ENCODE data around the gene YPEL5. TPM values are rescaled to one million over a fixed set of nuclear protein-coding genes. Genes with fewer than 3 reads are reported as not detected.

The YPEL5 gene
- total RNA-seq, 1 donor from 2014 or later, result 27.8 TPM

DNA sequence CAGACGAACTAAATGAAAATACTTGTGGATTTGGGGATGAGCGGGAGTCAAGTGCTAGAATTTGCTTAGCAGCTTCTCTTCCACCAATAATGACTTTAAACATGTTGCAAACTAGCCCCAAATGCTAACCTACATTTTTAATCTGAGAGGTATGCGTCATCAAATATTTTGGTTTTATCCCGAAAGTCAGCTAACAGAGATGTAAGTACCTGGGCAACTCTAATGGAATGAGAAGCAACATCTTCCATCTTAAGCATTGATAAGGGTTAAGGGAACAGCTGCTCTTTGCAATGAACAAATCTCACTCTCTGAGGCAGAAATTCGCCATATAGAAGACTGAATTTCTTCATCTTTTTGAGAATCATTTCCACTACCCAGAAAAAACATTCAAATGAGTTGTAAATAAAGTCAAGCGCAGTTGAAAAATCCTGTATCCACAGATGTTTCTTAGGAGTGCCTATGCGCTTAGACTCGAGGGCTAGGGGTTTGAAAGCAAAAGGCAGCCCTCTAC lies 926 bp upstream of the YPEL5 start:
- Mint-ChIP-seq H3K4me1 (ENCODE audit: low read depth) (peaks cover 33% of the 10 kb centered on the region), H3K27me3 (ENCODE audit: low read depth) (no peaks in the 10 kb centered on the region)

DNA sequence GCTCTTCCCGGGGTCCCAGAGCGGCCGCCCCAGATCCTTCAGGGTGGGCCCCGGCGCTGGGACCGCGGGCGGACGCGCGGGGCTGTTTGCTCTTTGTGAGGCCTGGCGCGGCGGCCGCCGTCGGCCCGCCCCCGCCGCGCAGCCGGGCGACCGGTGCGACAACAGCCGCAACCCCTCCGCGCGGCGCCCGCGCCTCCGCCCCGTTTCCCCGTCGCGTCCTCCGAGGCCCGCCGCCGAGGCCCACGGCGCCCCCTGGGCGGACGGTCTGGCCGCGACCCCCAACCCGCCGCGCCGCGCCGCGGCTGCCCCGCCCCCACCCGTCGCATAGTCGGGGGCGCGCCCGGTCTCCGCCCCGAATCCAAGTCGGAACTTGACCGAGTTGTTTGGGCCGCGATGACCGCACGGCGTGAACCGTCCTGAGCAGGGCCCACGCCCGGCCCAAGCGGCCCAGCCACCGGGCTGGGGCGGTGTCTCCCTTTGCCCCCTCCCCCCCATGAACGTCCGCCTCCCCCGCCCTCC lies 448 bp downstream of the YPEL5 start:
- Mint-ChIP-seq H3K27ac (peak overlapping the region; percentile 59), H3K27me3 (ENCODE audit: low read depth) (no peaks in the 10 kb centered on the region), H3K4me3 (ENCODE audit: low read depth) (peak overlapping the region; percentile 71), H3K36me3 (ENCODE audit: low read depth) (peaks cover 30% of the 10 kb centered on the region), H3K9me3 (no peaks in the 10 kb centered on the region), H3K4me1 (ENCODE audit: low read depth) (peaks cover 34% of the 10 kb centered on the region)
- intact Hi-C loops (cut with micrococcal nuclease), result loop anchor here (2.0 to 10.0 kb wide), 5 partner anchors 80 to 1175 kb away; no protein-coding TSS in a partner anchor
- DNase-seq (ENCODE audit: low spot score), result no peak

More for the DNA sequence above, 926 bp upstream of the YPEL5 start:
- Mint-ChIP-seq H3K9me3 (no peaks in the 10 kb centered on the region), H3K4me3 (ENCODE audit: low read depth) (peak overlapping the region; percentile 77), H3K36me3 (ENCODE audit: low read depth) (peaks cover 23% of the 10 kb centered on the region), H3K27ac (peak overlapping the region; percentile 92)
- no peak for DNase-seq (ENCODE audit: low spot score)
- intact Hi-C loops (cut with micrococcal nuclease), result loop anchor here (2.0 to 10.0 kb wide), 5 partner anchors 81 to 1176 kb away; no protein-coding TSS in a partner anchor

DNA sequence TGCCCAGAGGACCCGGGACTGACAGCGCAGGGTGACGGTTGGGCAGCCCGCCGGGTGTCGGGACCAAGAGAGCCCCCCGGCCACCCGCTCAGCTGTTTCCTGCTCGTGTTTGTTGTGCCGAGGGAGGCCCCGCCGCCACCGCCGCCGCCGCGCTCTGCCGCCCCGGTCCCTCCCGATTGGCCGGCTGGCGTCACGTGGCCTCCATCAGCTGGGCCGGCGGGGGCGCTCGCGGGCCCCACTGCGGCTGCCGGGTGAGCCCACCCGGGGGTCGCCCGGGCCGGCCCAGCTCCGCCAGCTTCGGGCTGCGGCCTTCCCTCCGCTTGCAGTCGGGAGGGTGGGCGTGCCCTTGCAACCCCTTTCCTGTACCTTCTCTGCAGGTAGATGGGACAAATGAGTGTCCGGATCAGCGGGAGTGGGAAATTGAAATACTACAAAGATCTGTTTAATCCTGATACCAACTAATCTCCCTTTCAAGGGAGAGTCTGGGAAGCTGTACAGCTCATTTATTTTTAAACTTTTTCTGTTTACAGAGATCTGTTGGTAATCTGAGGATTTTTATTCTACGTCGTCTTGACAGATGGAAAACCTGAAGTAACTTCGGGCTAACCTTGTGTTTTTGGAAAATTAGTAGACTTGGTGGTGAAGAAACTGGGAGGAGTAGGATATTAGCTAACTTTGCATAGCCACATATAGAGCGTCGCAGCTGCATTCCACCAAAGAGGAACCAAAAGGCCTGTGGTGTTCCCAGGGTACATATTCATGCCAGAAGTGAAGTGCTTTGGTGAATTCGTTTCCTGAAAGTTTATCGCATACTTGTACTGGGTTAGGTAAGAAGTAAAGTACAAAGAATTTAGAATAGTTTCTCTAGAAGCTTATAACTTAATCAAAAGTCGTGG lies 1.2 kb downstream of the YPEL5 start:
- peak; percentile 76 for DNase-seq (ENCODE audit: low spot score)
- Mint-ChIP-seq H3K4me3 (ENCODE audit: low read depth) (peak overlapping the region; percentile 71), H3K9me3 (no peaks in the 10 kb centered on the region), H3K36me3 (ENCODE audit: low read depth) (peaks cover 33% of the 10 kb centered on the region), H3K27me3 (ENCODE audit: low read depth) (no peaks in the 10 kb centered on the region), H3K4me1 (ENCODE audit: low read depth) (peaks cover 34% of the 10 kb centered on the region), H3K27ac (peak overlapping the region; percentile 59)
- intact Hi-C loops (cut with micrococcal nuclease), result loop anchor here (2.0 to 10.0 kb wide), 5 partner anchors 79 to 1174 kb away; no protein-coding TSS in a partner anchor

DNA sequence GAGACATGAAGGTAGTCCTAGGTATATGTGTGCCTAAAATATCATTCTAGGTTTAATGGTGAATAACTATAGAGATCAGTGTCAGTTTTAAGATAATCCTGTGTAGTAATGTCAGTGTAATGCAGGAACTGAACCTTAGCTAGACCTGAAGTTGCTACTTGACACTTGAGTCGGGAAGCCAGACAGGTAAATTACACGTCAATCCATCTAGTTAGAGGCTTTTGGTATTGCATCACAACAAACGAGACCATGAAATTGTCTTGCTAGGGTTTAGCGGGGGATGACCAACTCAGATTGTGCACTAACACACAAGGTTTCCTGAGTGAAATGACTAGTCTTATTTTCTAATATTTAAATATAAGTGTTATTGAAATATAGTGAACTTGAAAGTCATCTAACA lies 2.0 kb downstream of the YPEL5 start:
- H3K9me3 Mint-ChIP-seq, result no peaks in the 10 kb centered on the region
- intact Hi-C loops (cut with micrococcal nuclease), result loop anchor here (5.0 to 10.0 kb wide), 4 partner anchors 188 to 1173 kb away; no protein-coding TSS in a partner anchor
- H3K27me3 Mint-ChIP-seq (ENCODE audit: low read depth), result no peaks in the 10 kb centered on the region
- H3K36me3 Mint-ChIP-seq (ENCODE audit: low read depth), result peaks cover 36% of the 10 kb centered on the region
- peak overlapping the region; percentile 71 for H3K4me3 Mint-ChIP-seq (ENCODE audit: low read depth)
- DNase-seq (ENCODE audit: low spot score), result no peak
- H3K4me1 Mint-ChIP-seq (ENCODE audit: low read depth), result peaks cover 34% of the 10 kb centered on the region
- H3K27ac Mint-ChIP-seq, result no peak overlapping the region

DNA sequence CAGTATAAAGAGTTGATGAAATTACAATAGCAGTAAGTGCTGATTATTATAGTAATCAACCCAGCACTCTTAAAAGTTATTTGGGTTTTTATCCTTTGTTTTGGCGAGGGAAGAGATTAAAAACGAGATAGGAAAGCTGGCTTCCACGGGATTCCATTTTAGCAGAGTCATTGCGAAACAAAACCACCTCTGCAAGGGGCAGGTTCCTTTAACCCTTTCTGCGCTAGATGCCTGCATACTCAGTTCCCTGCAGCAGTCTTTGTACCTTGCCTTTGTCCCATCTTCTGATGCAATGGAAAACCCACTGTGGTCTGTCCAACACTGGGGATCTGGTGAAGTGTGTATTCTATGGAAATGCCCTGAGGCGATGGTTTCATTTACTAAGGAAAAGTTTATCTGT lies 2.7 kb downstream of the YPEL5 start:
- H3K27ac Mint-ChIP-seq, result peak overlapping the region; percentile 42
- peak overlapping the region; percentile 8 for H3K4me3 Mint-ChIP-seq (ENCODE audit: low read depth)
- intact Hi-C loops (cut with micrococcal nuclease), result loop anchor here (5.0 to 10.0 kb wide), 4 partner anchors 188 to 1173 kb away; no protein-coding TSS in a partner anchor
- H3K4me1 Mint-ChIP-seq (ENCODE audit: low read depth), result peaks cover 34% of the 10 kb centered on the region
- H3K36me3 Mint-ChIP-seq (ENCODE audit: low read depth), result peaks cover 36% of the 10 kb centered on the region
- no peaks in the 10 kb centered on the region for H3K9me3 Mint-ChIP-seq
- no peaks in the 10 kb centered on the region for H3K27me3 Mint-ChIP-seq (ENCODE audit: low read depth)
- DNase-seq (ENCODE audit: low spot score), result no peak

GRCh38 chr2:30149976-30150375 lies 3.2 kb downstream of the YPEL5 start:
- H3K27ac Mint-ChIP-seq, result peak overlapping the region; percentile 23
- H3K9me3 Mint-ChIP-seq, result no peaks in the 10 kb centered on the region
- H3K4me1 Mint-ChIP-seq (ENCODE audit: low read depth), result peaks cover 32% of the 10 kb centered on the region
- intact Hi-C loops (cut with micrococcal nuclease), result loop anchor here (5.0 to 10.0 kb wide), 4 partner anchors 187 to 1172 kb away; no protein-coding TSS in a partner anchor
- H3K4me3 Mint-ChIP-seq (ENCODE audit: low read depth), result no peak overlapping the region
- peaks cover 36% of the 10 kb centered on the region for H3K36me3 Mint-ChIP-seq (ENCODE audit: low read depth)
- no peaks in the 10 kb centered on the region for H3K27me3 Mint-ChIP-seq (ENCODE audit: low read depth)
- no peak for DNase-seq (ENCODE audit: low spot score)

GRCh38 chr2:30150786-30151185 lies 4.0 kb downstream of the YPEL5 start:
- DNase-seq (ENCODE audit: low spot score), result no peak
- no peak overlapping the region for H3K4me3 Mint-ChIP-seq (ENCODE audit: low read depth)
- H3K27me3 Mint-ChIP-seq (ENCODE audit: low read depth), result no peaks in the 10 kb centered on the region
- intact Hi-C loops (cut with micrococcal nuclease), result loop anchor here (1.0 kb wide), 1 partner anchor 13 kb away; no protein-coding TSS in a partner anchor
- H3K36me3 Mint-ChIP-seq (ENCODE audit: low read depth), result peaks cover 36% of the 10 kb centered on the region
- H3K27ac Mint-ChIP-seq, result peak overlapping the region; percentile 23
- H3K9me3 Mint-ChIP-seq, result no peaks in the 10 kb centered on the region
- H3K4me1 Mint-ChIP-seq (ENCODE audit: low read depth), result peaks cover 31% of the 10 kb centered on the region

DNA sequence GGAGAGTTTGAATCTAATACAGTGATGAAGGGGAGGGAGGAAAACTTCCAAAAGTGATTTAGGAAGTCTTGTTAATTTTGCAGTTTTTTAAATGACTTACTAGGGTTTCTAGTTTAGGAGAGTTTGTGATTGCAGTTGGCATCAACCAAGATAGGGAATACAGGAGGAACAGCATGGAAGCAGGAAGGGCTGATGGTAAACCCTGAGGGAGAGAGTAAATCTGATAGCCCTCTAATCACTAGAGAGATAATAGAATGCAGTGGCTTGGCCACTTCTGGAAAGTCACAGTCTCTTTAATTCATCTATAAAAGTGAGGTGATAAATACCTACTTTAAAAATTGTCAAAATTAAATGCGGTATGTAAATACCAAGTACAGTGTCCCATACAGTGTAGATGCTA lies 5.6 kb downstream of the YPEL5 start:
- Mint-ChIP-seq H3K9me3 (no peaks in the 10 kb centered on the region), H3K4me1 (ENCODE audit: low read depth) (peaks cover 35% of the 10 kb centered on the region), H3K27ac (no peak overlapping the region), H3K4me3 (ENCODE audit: low read depth) (no peak overlapping the region), H3K27me3 (ENCODE audit: low read depth) (no peaks in the 10 kb centered on the region), H3K36me3 (ENCODE audit: low read depth) (peaks cover 47% of the 10 kb centered on the region)
- intact Hi-C loops (cut with micrococcal nuclease), result no loop called here
- DNase-seq (ENCODE audit: low spot score), result no peak

- no peak overlapping the region for H3K4me3 Mint-ChIP-seq (ENCODE audit: low read depth)
- no peaks in the 10 kb centered on the region for H3K9me3 Mint-ChIP-seq
- H3K4me1 Mint-ChIP-seq (ENCODE audit: low read depth), result peaks cover 23% of the 10 kb centered on the region
- H3K27me3 Mint-ChIP-seq (ENCODE audit: low read depth), result no peaks in the 10 kb centered on the region
- intact Hi-C loops (cut with micrococcal nuclease), result no loop called here
- H3K36me3 Mint-ChIP-seq (ENCODE audit: low read depth), result peaks cover 58% of the 10 kb centered on the region
- no peak overlapping the region for H3K27ac Mint-ChIP-seq
- no peak for DNase-seq (ENCODE audit: low spot score)
These were observed 8.4 kb downstream of the YPEL5 start for GRCh38 chr2:30155202-30155601.

DNA sequence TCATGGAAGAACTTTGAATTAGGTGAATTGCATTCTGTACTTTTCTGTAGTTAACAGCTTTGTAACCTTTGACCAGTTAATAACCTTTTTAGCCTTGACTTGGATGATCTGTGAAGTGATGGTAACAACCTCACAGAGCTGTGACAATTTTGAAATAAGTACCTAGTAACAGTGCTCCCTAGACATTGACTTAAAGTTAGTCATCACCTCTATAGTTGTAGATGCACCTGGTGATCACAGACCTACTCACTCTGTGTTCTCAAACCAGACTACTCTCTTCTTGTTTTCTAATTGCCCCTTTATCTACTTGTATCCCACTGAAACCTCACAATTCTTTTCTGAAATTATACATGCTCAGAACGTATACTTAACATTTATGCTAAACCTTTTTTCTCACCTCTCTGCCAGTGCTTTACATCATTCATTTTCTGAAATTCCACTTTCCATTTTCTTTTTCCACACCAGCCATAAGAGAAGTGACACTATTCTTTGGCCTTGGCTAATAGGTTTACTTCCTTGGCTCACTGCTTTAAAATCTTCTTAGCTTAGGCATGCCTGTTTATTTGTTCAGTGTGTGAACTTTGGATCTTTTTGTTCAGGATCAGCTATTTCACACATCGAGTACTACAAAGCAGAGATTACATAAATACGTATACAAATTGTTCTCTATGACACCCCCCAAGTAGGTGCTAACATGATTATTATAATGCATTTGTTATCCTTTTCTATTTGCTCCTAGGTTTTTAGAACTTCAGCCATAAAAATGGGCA lies 9.3 kb downstream of the YPEL5 start:
- H3K27ac Mint-ChIP-seq, result peak overlapping the region; percentile 1
- H3K36me3 Mint-ChIP-seq (ENCODE audit: low read depth), result peaks cover 58% of the 10 kb centered on the region
- intact Hi-C loops (cut with micrococcal nuclease), result no loop called here
- H3K4me1 Mint-ChIP-seq (ENCODE audit: low read depth), result peaks cover 19% of the 10 kb centered on the region
- DNase-seq (ENCODE audit: low spot score), result no peak
- no peaks in the 10 kb centered on the region for H3K27me3 Mint-ChIP-seq (ENCODE audit: low read depth)
- no peak overlapping the region for H3K4me3 Mint-ChIP-seq (ENCODE audit: low read depth)
- no peaks in the 10 kb centered on the region for H3K9me3 Mint-ChIP-seq

DNA sequence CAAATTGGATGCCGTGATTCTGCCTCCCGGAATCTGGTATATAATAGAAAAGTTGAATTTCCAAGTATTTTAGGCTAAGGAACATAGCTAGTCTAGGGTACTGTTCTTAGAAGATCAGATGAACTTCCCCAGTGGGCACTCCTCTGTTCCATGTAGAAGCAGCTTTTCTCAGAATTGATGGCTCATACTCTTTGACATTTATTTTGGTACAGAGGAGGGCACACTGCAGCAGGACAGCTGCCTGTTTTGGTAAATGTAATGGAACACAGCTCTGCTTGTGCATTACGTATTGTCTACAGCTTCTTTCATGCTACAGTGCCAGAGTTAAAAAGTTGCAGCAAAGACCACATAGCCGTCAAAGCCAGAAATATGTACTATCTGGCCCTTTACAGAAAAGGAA lies 10.8 kb downstream of the YPEL5 start:
- Mint-ChIP-seq H3K9me3 (no peaks in the 10 kb centered on the region), H3K4me1 (ENCODE audit: low read depth) (peaks cover 23% of the 10 kb centered on the region), H3K27me3 (ENCODE audit: low read depth) (no peaks in the 10 kb centered on the region), H3K36me3 (ENCODE audit: low read depth) (peaks cover 53% of the 10 kb centered on the region), H3K27ac (peak overlapping the region; percentile 14), H3K4me3 (ENCODE audit: low read depth) (no peak overlapping the region)
- DNase-seq (ENCODE audit: low spot score), result no peak
- intact Hi-C loops (cut with micrococcal nuclease), result no loop called here

DNA sequence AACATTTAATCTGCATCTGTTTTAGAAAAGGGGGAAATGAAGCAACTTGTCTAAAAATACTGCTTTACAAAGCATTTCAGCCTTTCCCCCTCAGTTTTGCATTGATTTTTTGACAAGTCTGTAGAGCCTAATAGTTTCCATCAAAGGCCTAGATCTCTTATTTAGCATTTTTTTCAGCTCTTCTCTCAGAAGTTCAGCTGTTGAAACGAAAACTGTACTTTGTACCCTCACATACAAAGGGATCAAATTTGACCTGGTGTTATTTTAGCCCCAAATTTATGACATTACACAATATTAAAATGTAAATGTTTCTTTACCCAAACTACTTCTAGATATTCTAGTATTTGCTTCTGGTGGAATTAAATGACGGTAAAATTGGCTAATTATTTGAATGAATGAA lies 13.0 kb downstream of the YPEL5 start:
- peaks cover 50% of the 10 kb centered on the region for H3K36me3 Mint-ChIP-seq (ENCODE audit: low read depth)
- no peak overlapping the region for H3K27ac Mint-ChIP-seq
- H3K27me3 Mint-ChIP-seq (ENCODE audit: low read depth), result no peaks in the 10 kb centered on the region
- H3K4me3 Mint-ChIP-seq (ENCODE audit: low read depth), result no peak overlapping the region
- no peak for DNase-seq (ENCODE audit: low spot score)
- H3K9me3 Mint-ChIP-seq, result no peaks in the 10 kb centered on the region
- intact Hi-C loops (cut with micrococcal nuclease), result no loop called here
- H3K4me1 Mint-ChIP-seq (ENCODE audit: low read depth), result peaks cover 23% of the 10 kb centered on the region
